Liver (tissue), 3 donors: ENCODE measurements around the gene MYL7.

ENCODE experiments used
- EGR1 ChIP-seq, 2 donors: IDR thresholded peaks; 2 replicates each; pipeline ENCODE4 v1.6.1; 2016 to 2018; ENCODE audit warnings: antibody characterized with exemption in 2 of 2, low read depth in 2 of 2
- FOXA1 ChIP-seq: IDR thresholded peaks from 2 replicates; pipeline ENCODE4 v1.6.1; 2016; ENCODE audit warnings: antibody characterized with exemption
- GABPA ChIP-seq, 2 donors: IDR thresholded peaks in 1 of 2; conservative IDR thresholded peaks in 1 of 2; 2 replicates each; pipeline ENCODE4 v1.6.1; 2016; ENCODE audit warnings: antibody characterized with exemption in 2 of 2, mild to moderate bottlenecking in 1 of 2, moderate library complexity in 1 of 2
- JUND ChIP-seq, 2 donors: IDR thresholded peaks; 2 replicates each; pipeline ENCODE4 v1.6.1; 2016; ENCODE audit warnings: antibody characterized with exemption in 2 of 2
- RAD21 ChIP-seq, 2 donors: IDR thresholded peaks; 2 replicates each; pipeline ENCODE4 v1.6.1; 2016; ENCODE audit warnings: antibody characterized with exemption in 2 of 2, mild to moderate bottlenecking in 2 of 2
- YY1 ChIP-seq: IDR thresholded peaks from 2 replicates; pipeline ENCODE4 v1.6.1; 2016; ENCODE audit warnings: antibody characterized with exemption, mild to moderate bottlenecking
- TF ChIP-seq, protein P1 (sequence below): fragments of 150-350 bp; IDR thresholded peaks from 2 replicates; pipeline ENCODE4 v1.5.1; 2017; ENCODE audit warnings: improper control_type of control experiment, low read depth, low read length; ENCODE audit not compliant: missing input control
- donor health status: healthy.
- donor health status: healthy.

DNA sequence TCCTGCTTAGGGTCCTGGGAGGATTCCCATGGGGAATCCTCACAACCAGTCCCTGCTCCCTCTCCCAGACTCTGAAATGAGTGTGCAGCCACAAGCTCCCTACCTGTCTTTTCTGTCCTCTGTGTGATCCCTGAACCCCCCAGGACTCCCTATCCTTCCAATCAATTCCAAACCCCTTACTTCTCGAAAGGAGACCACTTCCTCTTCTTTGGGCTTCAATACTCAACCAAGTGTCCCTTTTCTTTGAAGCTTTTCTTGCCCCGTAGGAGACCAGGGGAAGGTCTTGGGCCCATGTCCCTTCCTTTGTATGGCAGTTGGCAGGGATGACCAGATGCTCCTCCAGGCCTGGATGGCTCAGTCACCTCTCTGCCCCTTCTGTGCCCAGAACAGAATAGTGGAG is 35.3 kb downstream of the MYL7 start:
- TF ChIP-seq, protein P1, sequence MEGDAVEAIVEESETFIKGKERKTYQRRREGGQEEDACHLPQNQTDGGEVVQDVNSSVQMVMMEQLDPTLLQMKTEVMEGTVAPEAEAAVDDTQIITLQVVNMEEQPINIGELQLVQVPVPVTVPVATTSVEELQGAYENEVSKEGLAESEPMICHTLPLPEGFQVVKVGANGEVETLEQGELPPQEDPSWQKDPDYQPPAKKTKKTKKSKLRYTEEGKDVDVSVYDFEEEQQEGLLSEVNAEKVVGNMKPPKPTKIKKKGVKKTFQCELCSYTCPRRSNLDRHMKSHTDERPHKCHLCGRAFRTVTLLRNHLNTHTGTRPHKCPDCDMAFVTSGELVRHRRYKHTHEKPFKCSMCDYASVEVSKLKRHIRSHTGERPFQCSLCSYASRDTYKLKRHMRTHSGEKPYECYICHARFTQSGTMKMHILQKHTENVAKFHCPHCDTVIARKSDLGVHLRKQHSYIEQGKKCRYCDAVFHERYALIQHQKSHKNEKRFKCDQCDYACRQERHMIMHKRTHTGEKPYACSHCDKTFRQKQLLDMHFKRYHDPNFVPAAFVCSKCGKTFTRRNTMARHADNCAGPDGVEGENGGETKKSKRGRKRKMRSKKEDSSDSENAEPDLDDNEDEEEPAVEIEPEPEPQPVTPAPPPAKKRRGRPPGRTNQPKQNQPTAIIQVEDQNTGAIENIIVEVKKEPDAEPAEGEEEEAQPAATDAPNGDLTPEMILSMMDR: no peak
- no peak for TF ChIP-seq JUND (IDR thresholded peaks at IDR 0.05)
- TF ChIP-seq YY1: no peak
- no peak for TF ChIP-seq EGR1 (IDR thresholded peaks at IDR 0.05; ENCODE audit: low read depth in 2 of 2)
- TF ChIP-seq GABPA (IDR thresholded peaks at IDR 0.05 in 1 of 2, conservative IDR thresholded peaks at IDR 0.05 in 1 of 2): no peak
- no peak for TF ChIP-seq FOXA1
- no peak for TF ChIP-seq RAD21 (IDR thresholded peaks at IDR 0.05)
